HG03045 (cell line): ENCODE measurements around the gene PRTN3.
"Not testable (repeated sequence)": the region's sequence is repeated elsewhere in the genome, so short reads cannot be mapped to it uniquely, and the experiment has no call there.

ENCODE experiments used
- ATAC-seq: cut with Tn5 transposase; IDR thresholded peaks from one replicate; pipeline ENCODE4 v1.9.1; 2021; ENCODE audit warnings: mild to moderate bottlenecking, moderate library complexity; ENCODE audit not compliant: unreplicated experiment

The PRTN3 gene

GRCh38 chr19:843180-843835 is 2.5 kb downstream of the PRTN3 start:
- ATAC-seq: no peak

- ATAC-seq: no peak
Observed at GRCh38 chr19:843836-844545, 3.2 kb downstream of the PRTN3 start.

- no peak for ATAC-seq
Observed at GRCh38 chr19:844546-844971, 3.8 kb downstream of the PRTN3 start.

GRCh38 chr19:845707-846521 is 5.1 kb downstream of the PRTN3 start:
- no peak for ATAC-seq

GRCh38 chr19:848386-848921 is 7.7 kb downstream of the PRTN3 start:
- no peak for ATAC-seq

- ATAC-seq: not testable (repeated sequence)
Observed at GRCh38 chr19:849195-849594, 8.4 kb downstream of the PRTN3 start.

GRCh38 chr19:850221-850978 is 9.6 kb downstream of the PRTN3 start:
- no peak for ATAC-seq

- no peak for ATAC-seq
Observed at GRCh38 chr19:850979-851335, 10.2 kb downstream of the PRTN3 start.

GRCh38 chr19:852136-853013 is 11.6 kb downstream of the PRTN3 start, which contains the start of gene ELANE:
Gene ELANE (plus strand): TSS chr19:852303. CDS start chr19:852329, 26 bp downstream.
- ATAC-seq: no peak

GRCh38 chr19:853014-853585 is 12.3 kb downstream of the PRTN3 start:
- ATAC-seq: no peak

GRCh38 chr19:853614-854220 is 12.9 kb downstream of the PRTN3 start:
- not testable (repeated sequence) for ATAC-seq

GRCh38 chr19:854549-854948 is 13.8 kb downstream of the PRTN3 start:
- ATAC-seq: no peak

GRCh38 chr19:855142-855541 is 14.3 kb downstream of the PRTN3 start:
- no peak for ATAC-seq

GRCh38 chr19:855566-856120 is 14.8 kb downstream of the PRTN3 start:
- ATAC-seq: no peak

- no peak for ATAC-seq
Observed at GRCh38 chr19:858284-858683, 17.5 kb downstream of the PRTN3 start.

- ATAC-seq: no peak
Observed at GRCh38 chr19:858868-859843, 18.4 kb downstream of the PRTN3 start, which contains the start of gene CFD. Gene CFD (plus strand): TSS chr19:859664. CDS start chr19:859690, 26 bp downstream.

GRCh38 chr19:861141-861755 is 20.4 kb downstream of the PRTN3 start:
- ATAC-seq: no peak
